Loucy (cell line): ENCODE results near the gene ZKSCAN1.

Source experiments
- H2AFZ ChIP-seq: fragments of 200-600 bp; sonication (generic); 2 replicates; pipeline ENCODE4 v1.6.0; 2016; ENCODE audit warnings: antibody characterized with exemption, mild to moderate bottlenecking, low read length, moderate library complexity
- H3F3A ChIP-seq: fragments of 200-600 bp; 2 replicates; pipeline ENCODE4 v1.6.0; 2016; ENCODE audit warnings: antibody characterized with exemption, low read depth, mild to moderate bottlenecking
- H3K27me3 ChIP-seq: fragments of 200-600 bp; sonication (generic); 2 replicates; pipeline ENCODE4 v1.6.1; 2014; ENCODE audit warnings: low read length, mild to moderate bottlenecking; ENCODE audit not compliant: insufficient read depth, poor library complexity, severe bottlenecking
- H3K36me3 ChIP-seq: fragments of 200-600 bp; sonication (generic); 2 replicates; pipeline ENCODE4 v1.6.1; 2016; ENCODE audit warnings: low read length; ENCODE audit not compliant: insufficient read depth
- H3K4me1 ChIP-seq: fragments of 200-600 bp; sonication (generic); 2 replicates; pipeline ENCODE4 v1.5.1; 2014; ENCODE audit warnings: low read length, mild to moderate bottlenecking; ENCODE audit not compliant: insufficient read depth, poor library complexity, severe bottlenecking
- H3K4me2 ChIP-seq: fragments of 200-600 bp; sonication (generic); 2 replicates; pipeline ENCODE4 v1.6.0; 2014; ENCODE audit warnings: antibody characterized with exemption, low read length, low read depth, mild to moderate bottlenecking; ENCODE audit not compliant: poor library complexity, severe bottlenecking
- H3K4me3 ChIP-seq: fragments of 200-600 bp; sonication (generic); 2 replicates; pipeline ENCODE4 v1.5.1; 2014; ENCODE audit warnings: low read length, mild to moderate bottlenecking, mixed read lengths; ENCODE audit not compliant: poor library complexity, severe bottlenecking
- H3K79me2 ChIP-seq: fragments of 200-600 bp; sonication (generic); 2 replicates; pipeline ENCODE4 v1.6.1; 2014; ENCODE audit warnings: low read length; ENCODE audit not compliant: insufficient read depth
- H3K9ac ChIP-seq: fragments of 200-600 bp; sonication (generic); 2 replicates; pipeline ENCODE4 v1.6.0; 2014; ENCODE audit warnings: mild to moderate bottlenecking, low read depth, low read length, moderate library complexity; ENCODE audit not compliant: poor library complexity, severe bottlenecking
- H3K9me2 ChIP-seq: fragments of 200-600 bp; sonication (generic); replicated peaks from 2 replicates; pipeline ENCODE4 v1.6.1; 2016; ENCODE audit warnings: low read depth, low read length, mixed read lengths
- H3K9me3 ChIP-seq: fragments of 200-600 bp; sonication (generic); 2 replicates; pipeline ENCODE4 v1.6.1; 2014; ENCODE audit warnings: mild to moderate bottlenecking, antibody characterized with exemption, low read length, low read depth; ENCODE audit not compliant: insufficient read depth
- H4K20me1 ChIP-seq: fragments of 200-600 bp; sonication (generic); 2 replicates; pipeline ENCODE4 v1.6.0; 2014; ENCODE audit warnings: antibody characterized with exemption, low read length, mild to moderate bottlenecking; ENCODE audit not compliant: insufficient read depth, poor library complexity, severe bottlenecking
- EZH2phosphoT487 ChIP-seq: fragments of 200-600 bp; IDR thresholded peaks from 2 replicates; pipeline ENCODE4 v1.6.1; 2018; ENCODE audit warnings: antibody characterized with exemption, mild to moderate bottlenecking, moderate library complexity, borderline replicate concordance
- TF ChIP-seq, protein P1 (sequence below): fragments of 200-600 bp; sonication (generic); conservative IDR thresholded peaks from 2 replicates; pipeline ENCODE4 v1.5.1; 2014; ENCODE audit warnings: mild to moderate bottlenecking, antibody characterized with exemption, low read length

ZKSCAN1 gene

DNA sequence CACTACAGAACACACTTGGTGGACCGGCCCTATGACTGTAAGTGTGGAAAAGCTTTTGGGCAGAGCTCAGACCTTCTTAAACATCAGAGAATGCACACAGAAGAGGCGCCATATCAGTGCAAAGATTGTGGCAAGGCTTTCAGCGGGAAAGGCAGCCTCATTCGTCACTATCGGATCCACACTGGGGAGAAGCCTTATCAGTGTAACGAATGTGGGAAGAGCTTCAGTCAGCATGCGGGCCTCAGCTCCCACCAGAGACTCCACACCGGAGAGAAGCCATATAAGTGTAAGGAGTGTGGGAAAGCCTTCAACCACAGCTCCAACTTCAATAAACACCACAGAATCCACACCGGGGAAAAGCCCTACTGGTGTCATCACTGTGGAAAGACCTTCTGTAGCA is 48.8 kb downstream of the ZKSCAN1 start:
- Histone ChIP-seq H3K9me2 (no peaks in the 10 kb centered on the region), H3K36me3 (peaks cover 14% of the 10 kb centered on the region; the same call in 1 of the 2 replicates), H4K20me1 (no peaks in the 10 kb centered on the region), H2AFZ (no peak overlapping the region), H3K4me2 (no peak overlapping the region), H3F3A (no peaks in the 10 kb centered on the region), H3K9ac (no peak overlapping the region), H3K4me3 (no peak overlapping the region), H3K4me1 (no peaks in the 10 kb centered on the region), H3K9me3 (no peaks in the 10 kb centered on the region), H3K79me2 (no peaks in the 10 kb centered on the region), H3K27me3 (no peaks in the 10 kb centered on the region)
- TF ChIP-seq EZH2phosphoT487: no peak
- TF ChIP-seq, protein P1, sequence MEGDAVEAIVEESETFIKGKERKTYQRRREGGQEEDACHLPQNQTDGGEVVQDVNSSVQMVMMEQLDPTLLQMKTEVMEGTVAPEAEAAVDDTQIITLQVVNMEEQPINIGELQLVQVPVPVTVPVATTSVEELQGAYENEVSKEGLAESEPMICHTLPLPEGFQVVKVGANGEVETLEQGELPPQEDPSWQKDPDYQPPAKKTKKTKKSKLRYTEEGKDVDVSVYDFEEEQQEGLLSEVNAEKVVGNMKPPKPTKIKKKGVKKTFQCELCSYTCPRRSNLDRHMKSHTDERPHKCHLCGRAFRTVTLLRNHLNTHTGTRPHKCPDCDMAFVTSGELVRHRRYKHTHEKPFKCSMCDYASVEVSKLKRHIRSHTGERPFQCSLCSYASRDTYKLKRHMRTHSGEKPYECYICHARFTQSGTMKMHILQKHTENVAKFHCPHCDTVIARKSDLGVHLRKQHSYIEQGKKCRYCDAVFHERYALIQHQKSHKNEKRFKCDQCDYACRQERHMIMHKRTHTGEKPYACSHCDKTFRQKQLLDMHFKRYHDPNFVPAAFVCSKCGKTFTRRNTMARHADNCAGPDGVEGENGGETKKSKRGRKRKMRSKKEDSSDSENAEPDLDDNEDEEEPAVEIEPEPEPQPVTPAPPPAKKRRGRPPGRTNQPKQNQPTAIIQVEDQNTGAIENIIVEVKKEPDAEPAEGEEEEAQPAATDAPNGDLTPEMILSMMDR: no peak

- Histone ChIP-seq H2AFZ (no peak overlapping the region), H3K4me2 (no peak overlapping the region), H3K4me1 (no peaks in the 10 kb centered on the region), H3K4me3 (no peak overlapping the region), H3K9me3 (peaks cover under 1% of the 10 kb centered on the region; the same call in 1 of the 2 replicates), H3F3A (no peaks in the 10 kb centered on the region), H4K20me1 (no peaks in the 10 kb centered on the region), H3K9me2 (no peaks in the 10 kb centered on the region), H3K36me3 (peaks cover 24% of the 10 kb centered on the region; the same call in 1 of the 2 replicates), H3K79me2 (no peaks in the 10 kb centered on the region), H3K27me3 (no peaks in the 10 kb centered on the region), H3K9ac (no peak overlapping the region)
- no peak for TF ChIP-seq EZH2phosphoT487
- TF ChIP-seq, protein P1: no peak
Measured at GRCh38 chr7:100065452-100066186, 50.2 kb downstream of the ZKSCAN1 start.

DNA sequence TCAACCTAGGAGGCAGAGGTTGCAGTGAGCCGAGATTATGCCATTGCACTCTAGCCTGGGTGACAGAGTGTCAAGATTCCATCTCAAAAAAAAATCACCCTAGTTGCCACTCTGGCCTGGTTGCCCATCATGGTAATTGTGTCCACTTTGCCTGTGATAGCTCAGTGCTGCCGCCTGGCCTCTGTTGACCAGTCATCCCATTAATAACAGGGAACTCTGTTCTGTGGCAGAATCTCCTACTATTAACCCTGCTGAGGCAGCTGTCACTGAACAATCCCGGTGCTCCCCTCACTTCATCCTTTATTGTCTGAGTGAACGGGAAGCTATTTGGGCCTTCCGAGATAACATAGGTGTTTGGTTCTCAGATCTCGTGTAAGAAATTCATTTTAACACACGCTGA is 51.6 kb downstream of the ZKSCAN1 start:
- Histone ChIP-seq H2AFZ (no peak overlapping the region), H3K9me2 (no peaks in the 10 kb centered on the region), H3K9ac (no peak overlapping the region), H3K4me3 (no peak overlapping the region), H3K79me2 (no peaks in the 10 kb centered on the region), H3K27me3 (no peaks in the 10 kb centered on the region), H3K9me3 (peaks cover 14% of the 10 kb centered on the region; the same call in 1 of the 2 replicates), H3K4me1 (no peaks in the 10 kb centered on the region), H4K20me1 (no peaks in the 10 kb centered on the region), H3K4me2 (no peak overlapping the region), H3F3A (no peaks in the 10 kb centered on the region), H3K36me3 (peaks cover 38% of the 10 kb centered on the region)
- TF ChIP-seq, protein P1: no peak
- TF ChIP-seq EZH2phosphoT487: no peak
